Measurements from ENCODE around the gene ZBTB24.

The ZBTB24 gene

DNA sequence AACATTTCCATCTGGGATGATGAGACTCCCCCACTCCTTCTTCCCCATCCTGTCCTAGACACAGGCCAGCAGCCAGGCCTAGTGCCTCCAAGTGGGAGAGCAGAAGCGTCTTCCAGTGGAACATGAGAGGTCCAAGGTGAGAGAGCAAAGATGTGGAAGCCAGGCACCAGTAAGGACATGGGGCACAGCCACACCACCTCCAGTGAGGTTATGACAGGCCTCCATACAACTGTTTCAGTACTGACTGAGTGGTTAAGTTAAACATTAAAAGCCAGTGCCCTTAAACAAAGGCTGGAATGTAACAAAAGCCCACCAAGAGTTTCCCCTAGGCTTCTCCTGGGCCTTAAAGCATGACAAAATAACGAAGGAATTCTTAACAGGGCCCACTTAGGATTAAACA is 5.3 kb downstream of the ZBTB24 start:
- H3K4me3 ChIP-seq (ENCODE audit: low read depth, low read length) = peak overlapping the region; percentile 60
- TF ChIP-seq, protein P1, sequence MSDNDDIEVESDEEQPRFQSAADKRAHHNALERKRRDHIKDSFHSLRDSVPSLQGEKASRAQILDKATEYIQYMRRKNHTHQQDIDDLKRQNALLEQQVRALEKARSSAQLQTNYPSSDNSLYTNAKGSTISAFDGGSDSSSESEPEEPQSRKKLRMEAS (IDR thresholded peaks at IDR 0.05; ENCODE audit: low read depth, low read length) = no peak
- TF ChIP-seq, protein P2, sequence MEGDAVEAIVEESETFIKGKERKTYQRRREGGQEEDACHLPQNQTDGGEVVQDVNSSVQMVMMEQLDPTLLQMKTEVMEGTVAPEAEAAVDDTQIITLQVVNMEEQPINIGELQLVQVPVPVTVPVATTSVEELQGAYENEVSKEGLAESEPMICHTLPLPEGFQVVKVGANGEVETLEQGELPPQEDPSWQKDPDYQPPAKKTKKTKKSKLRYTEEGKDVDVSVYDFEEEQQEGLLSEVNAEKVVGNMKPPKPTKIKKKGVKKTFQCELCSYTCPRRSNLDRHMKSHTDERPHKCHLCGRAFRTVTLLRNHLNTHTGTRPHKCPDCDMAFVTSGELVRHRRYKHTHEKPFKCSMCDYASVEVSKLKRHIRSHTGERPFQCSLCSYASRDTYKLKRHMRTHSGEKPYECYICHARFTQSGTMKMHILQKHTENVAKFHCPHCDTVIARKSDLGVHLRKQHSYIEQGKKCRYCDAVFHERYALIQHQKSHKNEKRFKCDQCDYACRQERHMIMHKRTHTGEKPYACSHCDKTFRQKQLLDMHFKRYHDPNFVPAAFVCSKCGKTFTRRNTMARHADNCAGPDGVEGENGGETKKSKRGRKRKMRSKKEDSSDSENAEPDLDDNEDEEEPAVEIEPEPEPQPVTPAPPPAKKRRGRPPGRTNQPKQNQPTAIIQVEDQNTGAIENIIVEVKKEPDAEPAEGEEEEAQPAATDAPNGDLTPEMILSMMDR (IDR thresholded peaks at IDR 0.05; ENCODE audit: low read depth, low read length) = no peak
- TF ChIP-seq POLR2A (IDR thresholded peaks at IDR 0.05; ENCODE audit: extremely low read depth, insufficient read length) (no peak), MYC (IDR thresholded peaks at IDR 0.05; ENCODE audit: low read depth, low read length) (no peak)

DNA sequence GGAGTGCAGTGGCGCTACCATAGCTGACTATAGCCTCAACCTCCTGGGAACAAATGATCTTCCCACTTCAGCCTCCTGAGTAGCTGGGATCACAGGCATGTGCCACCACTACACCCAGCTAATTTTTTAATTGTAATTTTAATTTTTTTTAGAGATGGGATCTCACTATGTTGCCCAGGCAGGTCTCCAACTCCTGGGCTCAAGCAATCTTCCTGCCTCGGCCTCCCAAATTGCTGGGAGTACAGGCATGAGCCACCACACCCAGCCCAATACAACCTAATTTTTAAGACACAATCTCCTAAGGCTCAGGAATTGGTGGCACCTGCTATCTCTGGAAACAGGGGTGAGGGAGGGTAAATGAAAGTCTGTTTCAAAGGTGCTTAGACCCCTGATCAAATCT is 5.8 kb downstream of the ZBTB24 start:
- H3K4me3 ChIP-seq (ENCODE audit: low read depth, low read length) = no peak overlapping the region
- no peak for DNase-seq (ENCODE audit: low read depth)
- TF ChIP-seq, protein P1 (IDR thresholded peaks at IDR 0.05; ENCODE audit: low read depth, low read length) = no peak
- no peak for TF ChIP-seq MYC (IDR thresholded peaks at IDR 0.05; ENCODE audit: low read depth, low read length)
- TF ChIP-seq POLR2A (IDR thresholded peaks at IDR 0.05; ENCODE audit: extremely low read depth, insufficient read length) = no peak
- TF ChIP-seq, protein P2 (IDR thresholded peaks at IDR 0.05; ENCODE audit: low read depth, low read length) = no peak

More for the DNA sequence above, 5.3 kb downstream of the ZBTB24 start:
- no peak for DNase-seq (ENCODE audit: low read depth)

DNA sequence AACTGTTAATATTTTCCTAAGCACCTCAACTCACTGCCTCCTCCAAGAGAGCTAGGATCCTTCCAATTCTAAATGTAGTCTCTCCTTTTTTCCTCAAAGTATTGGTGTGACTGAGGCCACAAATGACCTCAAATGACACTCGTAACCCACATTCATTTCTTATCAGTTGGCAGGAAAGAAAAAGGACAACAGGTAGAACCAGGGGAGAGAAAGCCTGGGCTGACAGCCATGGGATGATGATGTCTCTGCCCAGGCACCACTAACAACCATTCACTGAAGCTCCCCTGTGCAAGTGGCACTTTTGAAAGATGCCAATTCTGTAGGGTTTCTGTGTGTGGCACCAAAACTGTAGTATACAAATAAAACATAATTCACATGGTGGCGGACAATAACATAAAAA is 7.4 kb downstream of the ZBTB24 start:
- TF ChIP-seq MYC (IDR thresholded peaks at IDR 0.05; ENCODE audit: low read depth, low read length) (no peak), POLR2A (IDR thresholded peaks at IDR 0.05; ENCODE audit: extremely low read depth, insufficient read length) (no peak)
- TF ChIP-seq, protein P2 (IDR thresholded peaks at IDR 0.05; ENCODE audit: low read depth, low read length) = no peak
- TF ChIP-seq, protein P1 (IDR thresholded peaks at IDR 0.05; ENCODE audit: low read depth, low read length) = no peak
- no peak for DNase-seq (ENCODE audit: low read depth)
- no peak overlapping the region for H3K4me3 ChIP-seq (ENCODE audit: low read depth, low read length)

DNA sequence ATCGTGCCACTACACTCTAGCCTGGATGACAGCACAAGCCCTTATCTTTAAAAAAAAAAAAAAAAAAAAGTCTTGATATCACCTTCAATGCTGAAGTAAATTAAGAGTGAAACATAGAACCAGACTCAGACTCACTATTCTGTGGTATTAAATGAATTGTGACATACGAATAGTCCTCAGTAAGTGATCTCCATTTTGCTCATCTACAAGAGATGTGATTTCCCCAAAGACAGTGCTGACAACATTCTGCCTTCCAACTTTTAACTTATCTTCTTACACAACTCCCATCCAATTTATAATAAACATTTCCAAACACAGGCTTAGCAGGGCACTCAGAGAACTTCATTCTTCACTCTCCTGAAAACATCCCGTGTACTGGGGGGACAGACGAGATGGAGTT is 8.0 kb downstream of the ZBTB24 start:
- H3K4me3 ChIP-seq (ENCODE audit: low read depth, low read length) = no peak overlapping the region
- no peak for DNase-seq (ENCODE audit: low read depth)
- TF ChIP-seq, protein P2 (IDR thresholded peaks at IDR 0.05; ENCODE audit: low read depth, low read length) = no peak
- TF ChIP-seq POLR2A (IDR thresholded peaks at IDR 0.05; ENCODE audit: extremely low read depth, insufficient read length) (no peak), MYC (IDR thresholded peaks at IDR 0.05; ENCODE audit: low read depth, low read length) (no peak)
- TF ChIP-seq, protein P1 (IDR thresholded peaks at IDR 0.05; ENCODE audit: low read depth, low read length) = no peak

DNA sequence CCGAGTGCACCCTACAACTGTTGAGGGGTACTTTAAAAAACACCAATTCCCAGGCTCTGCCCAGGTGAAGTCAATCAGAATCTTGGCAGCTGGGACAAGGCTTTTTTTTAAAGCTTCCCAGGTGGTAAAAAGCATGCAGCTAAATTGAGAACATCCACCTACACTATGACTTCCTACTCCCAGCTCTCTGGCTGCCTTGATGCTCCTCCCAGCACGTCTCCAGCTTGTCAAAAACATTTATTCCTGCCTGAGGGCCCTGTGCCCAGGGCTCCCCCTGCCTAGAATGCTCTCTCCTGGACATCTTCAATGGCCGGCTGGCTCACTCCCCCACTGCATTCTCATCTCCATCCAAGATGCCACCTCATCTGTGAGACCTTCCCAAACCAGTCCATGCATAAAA is 9.9 kb downstream of the ZBTB24 start:
- TF ChIP-seq, protein P1 (IDR thresholded peaks at IDR 0.05; ENCODE audit: low read depth, low read length) = no peak
- TF ChIP-seq MYC (IDR thresholded peaks at IDR 0.05; ENCODE audit: low read depth, low read length) (no peak), POLR2A (IDR thresholded peaks at IDR 0.05; ENCODE audit: extremely low read depth, insufficient read length) (no peak)
- no peak overlapping the region for H3K4me3 ChIP-seq (ENCODE audit: low read depth, low read length)
- no peak for DNase-seq (ENCODE audit: low read depth)

DNA sequence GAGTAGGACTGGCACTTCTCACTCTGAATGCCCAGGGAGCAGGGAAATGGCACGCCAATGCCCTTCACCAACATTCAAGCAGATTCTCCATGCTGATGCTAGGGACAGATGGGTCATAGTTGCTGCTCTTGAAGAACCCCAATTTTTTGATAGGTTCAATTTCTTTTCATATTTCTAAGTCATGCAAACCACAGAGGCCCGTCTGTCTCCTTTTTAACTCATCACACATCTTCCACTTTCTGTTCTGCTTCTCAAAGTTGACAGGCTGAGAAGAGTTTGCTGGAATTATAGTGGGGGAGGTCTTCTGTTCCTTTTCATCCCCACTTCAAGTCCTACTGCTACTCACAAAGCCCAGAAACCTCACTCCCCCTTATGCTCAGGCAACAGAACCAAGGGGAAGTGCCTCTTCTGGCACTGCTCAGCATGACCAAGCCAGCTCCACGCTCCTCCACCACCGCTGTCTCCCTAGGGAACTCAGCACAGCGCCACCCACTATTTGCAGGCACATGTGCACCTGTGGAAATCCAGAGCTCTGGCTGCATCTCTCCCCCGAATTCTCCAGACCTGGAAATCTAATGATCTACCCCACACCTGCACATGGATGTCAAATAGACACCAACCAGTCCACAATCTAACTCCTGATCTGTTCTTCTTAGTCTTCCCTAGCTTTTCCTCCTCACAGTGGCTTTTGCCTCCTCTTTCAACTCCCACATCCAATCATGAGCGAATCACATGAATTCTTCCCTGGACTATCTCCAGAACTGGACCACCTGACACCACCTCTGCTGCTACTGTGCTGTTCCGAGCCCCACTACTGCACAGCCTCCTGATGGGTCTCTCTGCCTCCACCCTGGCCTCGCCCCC is 10.7 kb downstream of the ZBTB24 start:
- TF ChIP-seq, protein P1 (IDR thresholded peaks at IDR 0.05; ENCODE audit: low read depth, low read length) = no peak
- TF ChIP-seq, protein P2 (IDR thresholded peaks at IDR 0.05; ENCODE audit: low read depth, low read length) = no peak
- no peak for TF ChIP-seq POLR2A (IDR thresholded peaks at IDR 0.05; ENCODE audit: extremely low read depth, insufficient read length)
- no peak for TF ChIP-seq MYC (IDR thresholded peaks at IDR 0.05; ENCODE audit: low read depth, low read length)
- H3K4me3 ChIP-seq (ENCODE audit: low read depth, low read length) = no peak overlapping the region
- DNase-seq (ENCODE audit: low read depth) = no peak
